NCI-H2196 treated with DMSO at 0.1 percent for 48 hours (cell line): ENCODE measurements around the gene TMEM191B.
"Not testable (repeated sequence)": the region's sequence is repeated elsewhere in the genome, so short reads cannot be mapped to it uniquely, and the experiment has no call there.

Source experiments
- DNase-seq: peaks from one replicate; lab custom pipeline; 2025; ENCODE audit not compliant: unreplicated experiment; lab: John Stamatoyannopoulos, UW

Gene TMEM191B

DNA sequence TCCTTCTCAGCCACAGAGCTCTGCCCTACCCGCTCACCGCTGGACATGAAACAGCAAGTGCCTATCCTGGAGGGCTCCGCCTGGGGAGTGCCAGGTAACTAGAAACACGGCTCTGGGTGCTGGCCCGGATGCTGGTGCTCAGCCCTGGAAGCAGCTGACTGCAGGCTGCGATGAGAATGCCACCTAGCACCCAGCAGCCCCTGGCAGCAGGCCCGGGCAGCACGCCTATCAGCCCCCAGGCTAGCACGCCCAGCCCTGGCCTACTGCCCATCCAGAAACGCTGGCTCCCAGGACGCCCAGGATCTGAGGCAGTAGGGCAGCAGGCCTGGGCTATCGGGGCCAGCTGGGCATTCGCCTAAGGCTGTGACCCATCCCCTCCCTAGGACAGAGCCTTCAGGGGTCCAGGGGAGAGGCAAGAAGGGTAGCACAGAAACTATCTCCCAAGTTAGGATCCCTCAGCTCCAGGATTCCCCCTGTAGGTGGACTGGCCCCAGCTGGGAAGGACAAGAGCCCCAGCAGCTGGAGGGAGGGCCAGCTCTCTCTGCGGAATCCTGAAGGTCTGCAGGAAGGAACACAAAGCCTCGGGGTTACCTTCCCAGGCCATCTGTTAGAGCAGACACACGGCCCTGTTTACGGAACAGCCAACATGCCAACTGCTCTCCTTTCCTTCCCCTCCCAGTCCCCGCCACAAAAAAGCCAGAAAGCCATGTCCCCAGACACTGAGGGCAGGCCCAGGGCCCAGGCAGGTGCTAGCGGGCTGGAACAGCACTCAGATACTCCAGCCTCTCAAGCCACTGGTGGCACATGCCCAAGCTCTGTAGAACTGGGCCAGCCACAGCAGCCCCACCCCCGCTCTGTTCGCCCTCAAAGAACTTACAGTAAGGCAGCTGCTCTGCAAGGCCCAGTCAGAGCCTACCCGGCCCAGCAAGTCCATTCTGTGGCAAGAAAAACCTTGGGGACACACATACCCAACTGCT, 27.0 kb downstream of the TMEM191B start:
- not testable (repeated sequence) for DNase-seq

DNA sequence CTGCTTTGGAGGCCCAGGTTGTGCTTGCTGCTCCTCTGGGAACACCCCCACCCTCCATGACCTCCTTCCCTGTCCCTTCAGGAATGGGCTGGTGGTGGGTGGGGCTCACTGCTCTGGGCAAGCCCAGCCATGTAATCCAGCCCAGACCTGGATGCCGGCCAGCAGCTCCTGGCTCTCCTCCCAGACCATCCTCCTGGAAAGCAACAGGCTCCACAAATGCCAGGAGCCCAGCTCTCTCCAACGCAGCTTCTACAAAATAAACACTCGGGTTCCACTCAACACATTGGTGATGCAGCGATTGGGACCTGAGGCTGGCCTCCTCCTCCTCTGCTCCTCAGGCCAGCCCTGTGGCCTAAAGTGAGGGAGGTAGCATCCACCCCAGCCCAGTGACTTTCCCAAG, 30.9 kb downstream of the TMEM191B start:
- DNase-seq = not testable (repeated sequence)

GRCh38 chr22:18558939-18559338, 31.3 kb downstream of the TMEM191B start:
- DNase-seq = not testable (repeated sequence)

- DNase-seq = not testable (repeated sequence)
These were observed 32.7 kb downstream of the TMEM191B start for GRCh38 chr22:18560099-18560974.

- DNase-seq = not testable (repeated sequence)
These were observed 43.1 kb downstream of the TMEM191B start for GRCh38 chr22:18570509-18571246.

- not testable (repeated sequence) for DNase-seq
These were observed 46.0 kb downstream of the TMEM191B start for GRCh38 chr22:18573483-18574164.

DNA sequence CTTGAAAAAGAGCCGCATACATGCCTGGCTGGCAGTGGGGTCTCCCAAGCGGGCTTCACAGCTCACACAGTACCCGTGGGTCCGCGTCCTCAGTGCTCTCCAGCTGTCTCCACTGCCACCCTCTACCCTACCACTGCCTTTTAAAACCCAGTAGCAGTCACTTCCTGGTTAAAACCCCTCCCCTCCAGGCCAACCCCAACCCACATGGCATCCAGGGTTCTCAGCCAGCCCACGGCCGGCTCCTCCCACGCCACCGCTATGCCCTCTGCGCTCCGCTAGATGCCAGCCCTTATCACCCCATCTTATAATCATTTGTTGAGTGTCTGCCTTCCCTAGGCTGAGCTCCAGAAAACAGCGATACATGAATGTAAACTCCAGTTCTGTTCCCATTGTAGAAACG, 47.0 kb downstream of the TMEM191B start:
- DNase-seq = not testable (repeated sequence)

- not testable (repeated sequence) for DNase-seq
These were observed 48.1 kb downstream of the TMEM191B start for GRCh38 chr22:18575686-18576085.

GRCh38 chr22:18577090-18577818, 49.7 kb downstream of the TMEM191B start:
- not testable (repeated sequence) for DNase-seq

DNA sequence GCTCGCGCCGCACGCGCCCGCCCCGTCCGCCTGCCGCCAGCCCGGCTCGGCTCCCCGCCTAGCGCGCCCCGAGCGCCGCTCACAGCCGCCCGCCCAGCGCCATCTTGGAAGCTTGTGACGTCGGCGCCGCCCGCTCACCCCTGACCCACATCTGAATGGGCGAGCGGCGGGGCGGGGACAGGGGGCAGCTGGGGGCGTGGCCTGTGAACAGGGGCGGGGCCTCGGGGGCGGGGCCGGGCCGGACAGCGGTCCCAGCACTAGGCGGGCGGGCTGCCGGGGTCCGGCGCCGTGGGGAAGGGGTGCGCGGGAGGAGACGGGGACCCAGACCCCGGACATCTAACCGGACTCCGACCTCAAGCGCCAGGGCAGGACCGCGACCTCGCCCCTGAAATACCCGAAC, 50.2 kb downstream of the TMEM191B start:
- not testable (repeated sequence) for DNase-seq
